HUES48 (cell line): ENCODE results near the gene PLAGL1.

Experiments used
- H3K27ac ChIP-seq: one replicate; pipeline ENCODE4 v1.7.0; 2013; ENCODE audit warnings: low read depth, low read length, inconsistent platforms
- H3K27me3 ChIP-seq: 2 replicates; pipeline ENCODE4 v1.6.1; 2013; ENCODE audit warnings: mild to moderate bottlenecking, low read length; ENCODE audit not compliant: control insufficient read depth, insufficient read depth
- H3K36me3 ChIP-seq: 2 replicates; pipeline ENCODE4 v1.6.1; 2013; ENCODE audit warnings: low read length; ENCODE audit not compliant: control insufficient read depth, insufficient read depth
- H3K4me1 ChIP-seq: 2 replicates; pipeline ENCODE4 v1.6.1; 2013; ENCODE audit warnings: mild to moderate bottlenecking, low read length; ENCODE audit not compliant: control insufficient read depth, insufficient read depth
- H3K4me3 ChIP-seq: 2 replicates; pipeline ENCODE4 v1.5.1; 2013; ENCODE audit warnings: mild to moderate bottlenecking, low read depth, low read length
- H3K9ac ChIP-seq: 2 replicates; pipeline ENCODE4 v1.6.1; 2013; ENCODE audit warnings: mild to moderate bottlenecking, low read depth, low read length, moderate library complexity
- H3K9me3 ChIP-seq: 2 replicates; pipeline ENCODE4 v1.6.1; 2013; ENCODE audit warnings: low read length; ENCODE audit not compliant: control insufficient read depth, insufficient read depth

The PLAGL1 gene

DNA sequence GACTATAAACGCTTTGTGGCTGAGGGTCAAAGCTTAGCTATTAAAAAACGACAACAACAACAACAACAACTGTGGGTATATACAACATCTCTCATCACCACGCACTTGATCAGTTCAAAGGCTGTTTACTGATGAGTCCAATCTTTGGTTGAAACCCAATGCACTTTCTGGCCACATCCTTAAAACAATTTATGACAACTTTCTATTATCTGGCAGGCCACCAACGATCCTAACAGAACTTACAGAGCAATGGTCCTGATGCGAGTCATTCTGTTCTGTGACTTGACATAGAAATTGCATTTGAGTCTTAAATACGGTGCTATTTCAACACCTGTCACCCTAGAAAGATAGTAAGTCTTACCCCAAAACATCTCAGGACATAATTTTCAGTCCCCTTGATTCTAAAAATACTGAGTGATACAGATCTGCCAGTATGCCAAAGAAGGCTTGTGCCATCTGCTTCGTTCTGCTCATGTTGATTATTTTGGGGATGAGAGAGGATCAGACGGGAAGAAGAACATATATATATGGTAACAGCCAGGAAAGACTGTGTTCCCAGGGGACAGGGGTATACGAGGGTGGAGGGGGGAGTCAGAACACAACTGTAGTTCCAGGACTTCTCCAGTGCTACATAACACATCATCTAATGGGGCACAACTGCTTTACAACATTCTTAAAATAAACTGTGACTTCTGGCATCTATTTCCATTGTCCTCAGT is 55.8 kb downstream of the PLAGL1 start:
- H3K9ac ChIP-seq = no peak overlapping the region
- H3K9me3 ChIP-seq = no peaks in the 10 kb centered on the region
- H3K27ac ChIP-seq = no peak overlapping the region
- peaks cover 18% of the 10 kb centered on the region for H3K4me1 ChIP-seq
- H3K36me3 ChIP-seq = no peaks in the 10 kb centered on the region
- H3K27me3 ChIP-seq = peaks cover 79% of the 10 kb centered on the region
- H3K4me3 ChIP-seq = no peak overlapping the region

DNA sequence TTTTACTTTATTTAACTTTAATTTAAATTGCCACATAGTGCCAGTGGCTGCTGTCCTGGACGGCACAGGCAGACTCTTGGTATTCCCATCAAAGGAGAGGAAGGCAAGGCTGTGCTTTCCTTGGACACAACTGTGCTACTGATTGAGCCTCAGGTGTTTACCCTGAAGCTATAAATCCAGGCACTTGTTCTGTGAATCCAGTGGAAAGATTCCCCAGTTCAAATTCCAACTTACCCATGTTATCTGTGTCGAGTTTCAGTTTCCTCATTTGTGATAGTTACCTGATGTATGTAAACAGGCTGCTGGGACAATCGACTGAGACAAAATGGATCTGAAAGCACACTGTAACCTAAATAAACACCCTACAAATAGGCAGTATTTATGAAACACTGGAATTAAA is 57.2 kb downstream of the PLAGL1 start:
- Histone ChIP-seq H3K27me3 (peaks cover 66% of the 10 kb centered on the region), H3K4me1 (peaks cover 11% of the 10 kb centered on the region; the same call in 1 of the 2 replicates), H3K9me3 (no peaks in the 10 kb centered on the region)

DNA sequence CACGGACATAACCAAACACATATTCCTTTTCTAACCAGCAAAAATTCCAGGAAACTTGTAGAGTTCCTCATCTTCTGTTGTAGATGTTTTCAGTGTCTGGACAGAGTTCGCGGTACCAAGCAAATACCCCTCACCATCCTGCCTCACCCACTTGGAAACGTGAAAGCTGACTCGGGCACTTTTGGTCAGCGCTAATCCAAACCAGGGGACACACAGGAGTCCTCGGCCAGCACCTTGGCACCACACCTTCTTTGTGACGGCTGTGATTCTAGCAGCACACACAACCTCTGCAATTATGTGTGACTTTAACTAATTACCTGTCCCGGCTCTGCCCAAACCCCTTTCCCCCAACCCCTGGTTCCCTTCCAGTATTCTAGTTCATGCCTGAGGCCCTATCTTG is 58.1 kb downstream of the PLAGL1 start:
- Histone ChIP-seq H3K27me3 (peaks cover 57% of the 10 kb centered on the region), H3K36me3 (no peaks in the 10 kb centered on the region), H3K27ac (no peak overlapping the region), H3K4me3 (no peak overlapping the region), H3K9ac (no peak overlapping the region), H3K9me3 (no peaks in the 10 kb centered on the region), H3K4me1 (peaks cover 11% of the 10 kb centered on the region; the same call in 1 of the 2 replicates)

More for the DNA sequence above, 57.2 kb downstream of the PLAGL1 start:
- H3K36me3 ChIP-seq = no peaks in the 10 kb centered on the region
- H3K27ac ChIP-seq = no peak overlapping the region
- no peak overlapping the region for H3K9ac ChIP-seq
- no peak overlapping the region for H3K4me3 ChIP-seq

- H3K27ac ChIP-seq = no peak overlapping the region
- no peaks in the 10 kb centered on the region for H3K36me3 ChIP-seq
- H3K4me3 ChIP-seq = no peak overlapping the region
- H3K4me1 ChIP-seq = peaks cover 11% of the 10 kb centered on the region; the same call in 1 of the 2 replicates
- no peaks in the 10 kb centered on the region for H3K9me3 ChIP-seq
- no peak overlapping the region for H3K9ac ChIP-seq
- H3K27me3 ChIP-seq = peaks cover 52% of the 10 kb centered on the region
These were observed 58.5 kb downstream of the PLAGL1 start for GRCh38 chr6:143949535-143949934.

DNA sequence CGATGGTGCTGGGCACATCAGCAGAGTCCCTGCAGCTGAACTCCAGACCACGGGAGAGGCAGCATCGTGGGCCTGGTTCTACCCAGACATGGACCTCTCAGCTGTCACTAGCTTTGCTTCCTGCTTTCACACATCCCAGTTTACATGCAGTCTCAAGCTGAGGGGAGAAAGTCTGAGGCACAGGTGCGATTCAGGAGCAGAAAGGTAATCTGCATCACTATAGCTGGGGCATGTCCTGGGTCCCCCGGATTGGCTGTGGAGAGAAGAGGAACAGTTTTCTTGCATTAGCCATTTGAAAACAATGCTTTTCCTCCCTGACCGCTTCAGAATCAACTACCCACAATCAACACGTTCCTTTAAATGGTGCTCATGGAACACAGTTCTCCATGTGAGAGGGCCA is 59.9 kb downstream of the PLAGL1 start:
- H3K9me3 ChIP-seq = no peaks in the 10 kb centered on the region
- H3K27ac ChIP-seq = no peak overlapping the region
- no peak overlapping the region for H3K9ac ChIP-seq
- H3K36me3 ChIP-seq = no peaks in the 10 kb centered on the region
- H3K4me1 ChIP-seq = peaks cover 4% of the 10 kb centered on the region; the same call in 1 of the 2 replicates
- no peak overlapping the region for H3K4me3 ChIP-seq
- peaks cover 39% of the 10 kb centered on the region for H3K27me3 ChIP-seq

DNA sequence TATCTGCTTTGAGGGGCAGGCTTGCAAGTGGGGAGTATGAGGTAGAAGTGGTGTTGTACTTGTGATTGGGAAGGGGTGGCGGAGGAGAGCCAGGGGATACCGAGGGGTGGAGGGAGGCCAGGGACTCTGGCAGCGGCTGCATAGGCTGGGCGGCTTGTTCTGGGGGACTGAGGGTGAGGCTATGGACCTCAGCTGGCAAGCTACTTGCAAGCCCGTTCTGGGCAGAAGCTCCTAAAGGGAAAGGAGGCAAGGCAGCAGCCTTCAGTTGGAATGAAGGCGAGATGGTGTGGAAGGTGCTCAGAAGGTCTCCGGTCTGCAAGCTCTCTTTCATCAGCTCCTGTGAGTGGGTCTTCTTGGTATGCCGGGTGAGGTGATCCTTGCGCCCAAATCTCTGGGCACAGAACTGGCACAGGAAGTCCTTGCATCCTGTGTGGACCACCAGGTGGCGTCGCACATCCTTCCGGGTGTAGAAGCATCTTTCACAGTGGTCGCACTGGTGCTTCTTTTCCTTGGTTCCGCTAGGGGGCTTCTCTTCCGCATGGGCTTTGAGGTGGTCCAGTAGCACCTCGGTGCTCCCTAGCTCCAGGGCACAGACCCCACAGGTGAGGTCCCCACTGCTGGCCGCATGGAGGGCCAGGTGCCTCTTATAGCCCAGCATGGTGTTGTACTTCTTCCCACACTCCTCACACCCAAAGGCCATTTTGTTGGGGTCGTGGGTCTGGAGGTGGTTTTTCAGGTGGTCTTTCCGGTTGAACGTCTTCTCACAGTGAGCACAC is 66.0 kb downstream of the PLAGL1 start:
- H3K27ac ChIP-seq = no peak overlapping the region
- H3K27me3 ChIP-seq = no peaks in the 10 kb centered on the region; the same call in 1 of the 2 replicates
- no peaks in the 10 kb centered on the region for H3K36me3 ChIP-seq
- H3K9ac ChIP-seq = no peak overlapping the region
- H3K4me3 ChIP-seq = no peak overlapping the region
- H3K4me1 ChIP-seq = peaks cover 18% of the 10 kb centered on the region
- H3K9me3 ChIP-seq = no peaks in the 10 kb centered on the region

DNA sequence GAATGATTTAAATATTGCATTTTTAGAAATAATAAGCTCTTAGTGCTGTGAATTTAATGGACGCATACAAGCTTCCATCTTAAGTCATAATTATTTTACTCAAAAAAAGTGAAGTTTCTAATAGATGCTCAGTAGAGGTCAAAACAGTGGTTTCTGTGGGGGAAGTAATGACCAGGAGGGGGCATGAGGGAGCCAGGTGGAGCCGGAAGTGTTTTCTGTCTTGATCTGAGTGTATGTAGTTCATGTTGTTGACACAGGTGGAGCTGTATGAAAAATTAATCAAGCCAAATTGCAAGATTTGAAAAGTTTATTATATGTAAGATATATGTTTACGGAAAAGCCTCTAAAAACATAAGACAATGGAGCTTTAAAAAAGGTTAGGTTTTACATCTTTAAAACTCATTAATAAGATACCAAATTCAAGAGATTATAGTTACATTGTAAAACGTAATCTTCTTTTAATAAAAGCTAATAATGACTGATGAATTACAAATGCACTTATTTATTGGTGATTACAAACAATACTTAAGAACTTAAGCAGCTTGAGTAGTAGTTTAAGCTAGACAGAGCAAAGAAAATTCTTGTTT is 68.0 kb downstream of the PLAGL1 start:
- H3K27me3 ChIP-seq = no peaks in the 10 kb centered on the region; the same call in 1 of the 2 replicates
- H3K4me3 ChIP-seq = no peak overlapping the region
- no peaks in the 10 kb centered on the region for H3K9me3 ChIP-seq
- no peak overlapping the region for H3K27ac ChIP-seq
- no peaks in the 10 kb centered on the region for H3K36me3 ChIP-seq
- H3K9ac ChIP-seq = no peak overlapping the region
- peaks cover 29% of the 10 kb centered on the region for H3K4me1 ChIP-seq

- H3K9ac ChIP-seq = no peak overlapping the region
- H3K9me3 ChIP-seq = no peaks in the 10 kb centered on the region
- H3K4me1 ChIP-seq = peaks cover 29% of the 10 kb centered on the region
- no peaks in the 10 kb centered on the region for H3K36me3 ChIP-seq
- H3K27ac ChIP-seq = no peak overlapping the region
- H3K4me3 ChIP-seq = no peak overlapping the region
- H3K27me3 ChIP-seq = no peaks in the 10 kb centered on the region; the same call in 1 of the 2 replicates
These were observed 68.7 kb downstream of the PLAGL1 start for GRCh38 chr6:143939364-143939763.

DNA sequence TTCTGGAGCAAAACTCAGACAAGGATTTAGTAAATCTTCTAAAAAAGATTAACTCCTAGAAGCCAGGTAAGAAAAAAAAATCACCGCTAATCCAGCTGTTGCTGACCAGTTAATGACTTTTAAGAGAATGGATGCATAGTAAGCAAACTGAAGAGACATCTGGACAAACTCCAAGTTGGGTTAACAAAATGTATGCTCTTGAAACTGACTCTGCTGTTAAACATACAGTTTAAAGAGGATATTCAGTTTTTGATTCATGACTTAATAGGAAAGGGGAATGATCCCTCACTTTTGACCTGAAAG is 70.4 kb downstream of the PLAGL1 start:
- no peaks in the 10 kb centered on the region for H3K36me3 ChIP-seq
- H3K27ac ChIP-seq = peak overlapping the region; percentile 74
- peaks cover 29% of the 10 kb centered on the region for H3K4me1 ChIP-seq
- H3K9ac ChIP-seq = no peak overlapping the region
- no peaks in the 10 kb centered on the region for H3K9me3 ChIP-seq
- no peak overlapping the region for H3K4me3 ChIP-seq
- H3K27me3 ChIP-seq = no peaks in the 10 kb centered on the region; the same call in 1 of the 2 replicates

GRCh38 chr6:143936778-143937667 is 71.0 kb downstream of the PLAGL1 start:
- Histone ChIP-seq H3K36me3 (no peaks in the 10 kb centered on the region), H3K4me1 (peaks cover 29% of the 10 kb centered on the region), H3K27ac (peak overlapping the region; percentile 74), H3K27me3 (no peaks in the 10 kb centered on the region; the same call in 1 of the 2 replicates), H3K9me3 (no peaks in the 10 kb centered on the region), H3K4me3 (peak overlapping the region; percentile 18; the same call in 1 of the 2 replicates), H3K9ac (no peak overlapping the region)
